Smooth muscle cell of bladder (primary cell): ENCODE measurements around the gene NGB. TPM values are rescaled to one million over a fixed set of nuclear protein-coding genes. Genes with fewer than 3 reads are reported as not detected.

Source experiments
- total RNA-seq: library from RNA; depleted of rRNA; stranded (reverse); fragments of >200 nt; gene quantifications from 2 replicates; pipeline ENCODE4 v1.2.3, GENCODE V29; 2014

The NGB gene, protein sequence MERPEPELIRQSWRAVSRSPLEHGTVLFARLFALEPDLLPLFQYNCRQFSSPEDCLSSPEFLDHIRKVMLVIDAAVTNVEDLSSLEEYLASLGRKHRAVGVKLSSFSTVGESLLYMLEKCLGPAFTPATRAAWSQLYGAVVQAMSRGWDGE
- not detected in 2 replicates for total RNA-seq

GRCh38 chr14:77271113-77271710, at the start of gene NGB:
Gene NGB (minus strand): TSS chr14:77271206. CDS start chr14:77270937, 269 bp downstream.

DNA sequence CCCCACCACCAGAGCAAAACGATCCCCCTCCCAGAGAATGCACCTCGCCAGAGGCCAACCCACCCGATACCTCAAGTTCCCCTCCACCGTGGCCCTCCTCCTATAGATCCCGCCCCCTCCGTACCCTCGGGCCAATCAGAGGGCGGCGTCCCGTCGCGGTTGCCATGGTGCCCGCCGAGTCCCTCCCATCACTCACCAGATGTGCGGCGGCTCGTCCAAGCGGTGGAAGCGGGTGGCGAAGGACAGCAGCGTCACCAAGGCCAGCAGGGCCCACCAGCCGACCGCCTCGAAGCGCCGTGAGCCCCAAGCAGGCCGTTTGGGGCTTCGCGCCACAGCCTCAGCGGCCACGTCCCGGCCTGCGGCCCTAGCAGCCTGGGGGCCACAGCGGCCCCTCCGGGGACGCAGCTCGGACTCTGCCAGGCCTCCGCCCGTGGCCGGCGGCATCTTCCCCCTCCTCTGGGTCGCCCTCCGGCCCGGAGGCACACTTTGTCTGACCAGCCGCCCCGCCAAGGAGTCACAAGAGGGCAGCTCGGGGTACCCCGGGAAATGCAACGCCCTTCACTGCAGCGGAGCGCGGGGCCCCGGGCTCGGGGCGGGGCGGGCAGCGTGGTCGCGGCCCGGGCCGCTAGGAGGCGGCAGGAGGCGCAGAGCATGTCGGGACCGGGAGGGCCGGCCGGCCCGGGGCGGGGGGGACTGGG, 49.4 kb upstream of the NGB start, which contains the start of gene POMT2:
POMT2 (minus strand) TSS at position 646 of the 698 bp plus-strand sequence; CDS start at position 444, 202 bp downstream.

Other genes with a start within 250 kb of the NGB start
- 29.7 and 33.4 TPM in 2 replicates for gene IRF2BPL, start 242.5 kb downstream of the NGB start, total RNA-seq
- 7.5 and 10.2 TPM in 2 replicates for gene CIPC, start 172.9 kb downstream of the NGB start, total RNA-seq
- not detected in 2 replicates for gene ZDHHC22, start 129.4 kb downstream of the NGB start, total RNA-seq
- 0.65 and 0.71 TPM in 2 replicates for gene TMEM63C, start 89.4 kb downstream of the NGB start, total RNA-seq
- gene POMT2, start 49.7 kb upstream of the NGB start, total RNA-seq: 9.0 and 9.9 TPM in 2 replicates
- 24.4 and 48.8 TPM in 2 replicates for gene GSTZ1, start 49.8 kb upstream of the NGB start, total RNA-seq
- 9.7 and 9.8 TPM in 2 replicates for gene TMED8, start 105.9 kb upstream of the NGB start, total RNA-seq
- 3.1 TPM in 2 replicates for gene SAMD15, start 106.2 kb upstream of the NGB start, total RNA-seq
- gene NOXRED1, start 152.3 kb upstream of the NGB start, total RNA-seq: 0.09 and 0.14 TPM in 2 replicates
- 27.7 and 27.8 TPM in 2 replicates for gene VIPAS39, start 186.4 kb upstream of the NGB start, total RNA-seq
- 95.4 and 136 TPM in 2 replicates for gene AHSA1, start 186.9 kb upstream of the NGB start, total RNA-seq
- 0.14 and 0.55 TPM in 2 replicates for gene ISM2, start 227.6 kb upstream of the NGB start, total RNA-seq